CD14-positive monocyte (primary cell): ENCODE data around the gene PTGS1. TPM values are rescaled to one million over a fixed set of nuclear protein-coding genes. Genes with fewer than 3 reads are reported as not detected.
"Not testable (repeated sequence)": the region's sequence is repeated elsewhere in the genome, so short reads cannot be mapped to it uniquely, and the experiment has no call there.

Experiments used
- DNase-seq, 3 donors: peaks; one replicate each; pipeline ENCODE4 v3.0.0-alpha.2; 2011 to 2022
- H2AFZ ChIP-seq: 2 replicates; pipeline ENCODE4 v1.6.0; 2012; ENCODE audit warnings: mild to moderate bottlenecking, low read depth, low read length, inconsistent platforms; ENCODE audit not compliant: insufficient read depth, poor library complexity, severe bottlenecking
- H3K27ac ChIP-seq, 2 donors: 1 replicate in 1 of 2; 2 replicates in 1 of 2; pipeline ENCODE4 v1.5.1; 2012 to 2013; ENCODE audit warnings: low read length in 2 of 2, control low read depth in 1 of 2, inconsistent platforms in 1 of 2, low read depth in 1 of 2, mild to moderate bottlenecking in 1 of 2
- H3K27me3 ChIP-seq, 2 donors: one replicate each; pipeline versions ENCODE4 v1.6.0 to v1.6.1; 2011 to 2013; ENCODE audit warnings: low read length in 2 of 2; ENCODE audit not compliant: control insufficient read depth in 2 of 2, insufficient read depth in 2 of 2
- H3K36me3 ChIP-seq, 2 donors: replicated peaks in 1 of 2; 1 replicate in 1 of 2; 2 replicates in 1 of 2; pipeline versions ENCODE4 v1.5.1 to v1.6.1; 2012 to 2013; ENCODE audit warnings: low read length in 2 of 2, control low read depth in 1 of 2, inconsistent platforms in 1 of 2, mild to moderate bottlenecking in 1 of 2; ENCODE audit not compliant: insufficient read depth in 2 of 2, control insufficient read depth in 1 of 2
- H3K4me1 ChIP-seq, 2 donors: 1 replicate in 1 of 2; 2 replicates in 1 of 2; pipeline versions ENCODE4 v1.5.1 to v1.6.1; 2012 to 2013; ENCODE audit warnings: low read length in 2 of 2, control low read depth in 1 of 2, inconsistent platforms in 1 of 2, mild to moderate bottlenecking in 1 of 2, moderate library complexity in 1 of 2; ENCODE audit not compliant: insufficient read depth in 2 of 2, control insufficient read depth in 1 of 2
- H3K4me2 ChIP-seq: replicated peaks from 2 replicates; pipeline ENCODE3; 2012; ENCODE audit warnings: low read length, moderate library complexity, mild to moderate bottlenecking; ENCODE audit not compliant: poor library complexity, severe bottlenecking; ENCODE audit errors: extremely low read depth
- H3K4me3 ChIP-seq, 3 experiments: fragments of 200-600 bp in 1 of 3; sonication (generic) in 1 of 3; replicated peaks in 1 of 3; 1 replicate in 2 of 3; 2 replicates in 1 of 3; pipeline ENCODE4 v1.5.1; 2011 to 2013; ENCODE audit warnings: low read length in 3 of 3, mild to moderate bottlenecking in 3 of 3, control low read depth in 2 of 3, low read depth in 2 of 3, inconsistent platforms in 1 of 3, moderate library complexity in 1 of 3
- H3K79me2 ChIP-seq: 2 replicates; pipeline ENCODE4 v1.6.0; 2012; ENCODE audit warnings: mild to moderate bottlenecking, control low read depth, inconsistent platforms, low read length, moderate library complexity; ENCODE audit not compliant: insufficient read depth
- H3K9ac ChIP-seq: 2 replicates; pipeline ENCODE4 v1.6.0; 2017; ENCODE audit warnings: low read length, mild to moderate bottlenecking; ENCODE audit not compliant: insufficient read depth, poor library complexity, severe bottlenecking
- H3K9me3 ChIP-seq, 2 donors: replicated peaks in 1 of 2; 1 replicate in 1 of 2; 2 replicates in 1 of 2; pipeline versions ENCODE4 v1.5.1 to v1.6.1; 2012 to 2013; ENCODE audit warnings: low read length in 2 of 2, control low read depth in 1 of 2; ENCODE audit not compliant: control insufficient read depth in 1 of 2, insufficient read depth in 1 of 2
- H4K20me1 ChIP-seq: 2 replicates; pipeline ENCODE4 v1.6.0; 2012; ENCODE audit warnings: mild to moderate bottlenecking, low read length, control low read depth, moderate library complexity; ENCODE audit not compliant: insufficient read depth
- H3K27ac Mint-ChIP-seq, 7 donors: one replicate each; pipeline ENCODE4 v1.8.0; 2020; ENCODE audit warnings: mild to moderate bottlenecking in 7 of 7, mixed read lengths in 7 of 7, moderate library complexity in 6 of 7, inconsistent platforms in 2 of 7
- H3K27me3 Mint-ChIP-seq, 3 donors: one replicate each; pipeline ENCODE4 v1.8.0; 2021 to 2022; ENCODE audit warnings: low read depth in 3 of 3, mild to moderate bottlenecking in 3 of 3, mixed read lengths in 3 of 3, moderate library complexity in 3 of 3, inconsistent platforms in 1 of 3
- H3K36me3 Mint-ChIP-seq, 2 donors: one replicate each; pipeline ENCODE4 v1.8.0; 2020; ENCODE audit warnings: mixed read lengths in 2 of 2, inconsistent platforms in 1 of 2, mild to moderate bottlenecking in 1 of 2
- H3K4me1 Mint-ChIP-seq: one replicate; pipeline ENCODE4 v1.8.0; 2020; ENCODE audit warnings: mild to moderate bottlenecking, mixed read lengths
- H3K4me3 Mint-ChIP-seq, 2 donors: one replicate each; pipeline ENCODE4 v1.8.0; 2020; ENCODE audit warnings: mild to moderate bottlenecking in 2 of 2, mixed read lengths in 2 of 2, moderate library complexity in 1 of 2
- H3K9me3 Mint-ChIP-seq, 7 donors: one replicate each; pipeline ENCODE4 v1.8.0; 2020 to 2022; ENCODE audit warnings: mixed read lengths in 7 of 7, mild to moderate bottlenecking in 6 of 7, moderate library complexity in 6 of 7, inconsistent platforms in 2 of 7
- WGBS: methylation state at CpG from one replicate; pipeline ENCODE4 v1.1.5; 2013; ENCODE audit warnings: missing lambda C conversion rate; ENCODE audit not compliant: insufficient coverage; 5-methylcytosine and 5-hydroxymethylcytosine counted together
- intact Hi-C, 2 donors: fragments of 100-400 bp; cut with micrococcal nuclease; formaldehyde crosslinking; loops; one replicate each; pipeline versions ENCODE4 v1.15.0 to v1.15.1; 2023
- polyA plus RNA-seq, 3 donors: library from polyadenylated mRNA; depleted of rRNA in 1 of 3; unstranded in 2 of 3; stranded (reverse) in 1 of 3; fragments of 300-500 nt in 2 of 3; fragments of >200 nt in 1 of 3; fragmentation: Illumina TruSeq in 2 of 3; gene quantifications; 1 replicate in 2 of 3; 2 replicates in 1 of 3; pipeline ENCODE4 v1.2.3, GENCODE V29; 2012 to 2021
- TF ChIP-seq, protein P1 (sequence below): fragments of 200-600 bp; IDR thresholded peaks from one replicate; pipeline ENCODE4 v1.8.0; 2022; ENCODE audit warnings: antibody characterized with exemption, mild to moderate bottlenecking

The PTGS1 gene
- polyA plus RNA-seq, 3 donors = 17.9 to 27.8 (median 20.5) TPM

DNA sequence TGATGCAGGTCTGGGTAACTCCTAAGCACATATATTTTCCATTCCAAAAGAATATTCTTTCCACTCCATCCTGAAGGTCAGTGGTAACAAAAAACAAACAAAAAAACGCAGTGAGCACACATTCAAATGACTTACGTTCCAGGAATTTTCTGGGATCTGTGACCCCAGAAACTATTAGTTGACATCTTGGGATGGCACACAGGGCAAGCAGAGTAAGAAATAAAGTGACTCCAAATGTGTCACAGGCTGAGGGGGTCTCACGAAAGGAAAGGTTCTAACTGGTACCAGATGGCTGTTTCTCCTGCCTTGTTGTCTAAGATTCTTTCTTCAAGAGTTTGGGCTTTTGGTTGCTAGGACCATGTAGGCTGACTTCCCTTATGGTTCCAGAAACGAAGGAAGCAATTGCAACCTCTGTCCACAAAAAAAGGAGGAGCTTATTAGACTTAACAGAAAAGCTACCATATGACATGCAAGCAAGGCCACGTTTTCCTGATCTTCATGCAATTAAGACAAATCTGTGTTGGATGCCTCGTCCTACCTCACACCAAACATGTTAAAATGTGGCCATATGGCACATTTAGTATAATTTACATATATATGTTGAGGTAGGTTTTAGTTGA, 32.7 kb downstream of the PTGS1 start:
- Histone ChIP-seq H3K4me1 (no peaks in the 10 kb centered on the region), H3K27me3 (no peaks in the 10 kb centered on the region), H3K4me2 (no peak overlapping the region), H3K4me3 (no peak overlapping the region), H3K36me3 (no peaks in the 10 kb centered on the region), H3K27ac (no peak overlapping the region), H3K79me2 (no peaks in the 10 kb centered on the region), H3K9ac (no peak overlapping the region), H3K9me3 (peaks cover 0 to 6% of the 10 kb centered on the region in 2 donors), H2AFZ (no peak overlapping the region), H4K20me1 (no peaks in the 10 kb centered on the region)
- Mint-ChIP-seq H3K36me3 (no peaks in the 10 kb centered on the region), H3K4me3 (no peak overlapping the region), H3K9me3 (peaks cover 0 to 11% (median 8%) of the 10 kb centered on the region in 7 donors), H3K4me1 (peaks cover 7% of the 10 kb centered on the region), H3K27me3 (peaks cover 0 to 12% (median 11%) of the 10 kb centered on the region in 3 donors), H3K27ac (no peak overlapping the region)
- TF ChIP-seq, protein P1, sequence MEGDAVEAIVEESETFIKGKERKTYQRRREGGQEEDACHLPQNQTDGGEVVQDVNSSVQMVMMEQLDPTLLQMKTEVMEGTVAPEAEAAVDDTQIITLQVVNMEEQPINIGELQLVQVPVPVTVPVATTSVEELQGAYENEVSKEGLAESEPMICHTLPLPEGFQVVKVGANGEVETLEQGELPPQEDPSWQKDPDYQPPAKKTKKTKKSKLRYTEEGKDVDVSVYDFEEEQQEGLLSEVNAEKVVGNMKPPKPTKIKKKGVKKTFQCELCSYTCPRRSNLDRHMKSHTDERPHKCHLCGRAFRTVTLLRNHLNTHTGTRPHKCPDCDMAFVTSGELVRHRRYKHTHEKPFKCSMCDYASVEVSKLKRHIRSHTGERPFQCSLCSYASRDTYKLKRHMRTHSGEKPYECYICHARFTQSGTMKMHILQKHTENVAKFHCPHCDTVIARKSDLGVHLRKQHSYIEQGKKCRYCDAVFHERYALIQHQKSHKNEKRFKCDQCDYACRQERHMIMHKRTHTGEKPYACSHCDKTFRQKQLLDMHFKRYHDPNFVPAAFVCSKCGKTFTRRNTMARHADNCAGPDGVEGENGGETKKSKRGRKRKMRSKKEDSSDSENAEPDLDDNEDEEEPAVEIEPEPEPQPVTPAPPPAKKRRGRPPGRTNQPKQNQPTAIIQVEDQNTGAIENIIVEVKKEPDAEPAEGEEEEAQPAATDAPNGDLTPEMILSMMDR = no peak
- DNase-seq = no peak
- intact Hi-C loops = no loop called here
- WGBS = 86% methylated on average over 4 of the region's 6 CpGs

DNA sequence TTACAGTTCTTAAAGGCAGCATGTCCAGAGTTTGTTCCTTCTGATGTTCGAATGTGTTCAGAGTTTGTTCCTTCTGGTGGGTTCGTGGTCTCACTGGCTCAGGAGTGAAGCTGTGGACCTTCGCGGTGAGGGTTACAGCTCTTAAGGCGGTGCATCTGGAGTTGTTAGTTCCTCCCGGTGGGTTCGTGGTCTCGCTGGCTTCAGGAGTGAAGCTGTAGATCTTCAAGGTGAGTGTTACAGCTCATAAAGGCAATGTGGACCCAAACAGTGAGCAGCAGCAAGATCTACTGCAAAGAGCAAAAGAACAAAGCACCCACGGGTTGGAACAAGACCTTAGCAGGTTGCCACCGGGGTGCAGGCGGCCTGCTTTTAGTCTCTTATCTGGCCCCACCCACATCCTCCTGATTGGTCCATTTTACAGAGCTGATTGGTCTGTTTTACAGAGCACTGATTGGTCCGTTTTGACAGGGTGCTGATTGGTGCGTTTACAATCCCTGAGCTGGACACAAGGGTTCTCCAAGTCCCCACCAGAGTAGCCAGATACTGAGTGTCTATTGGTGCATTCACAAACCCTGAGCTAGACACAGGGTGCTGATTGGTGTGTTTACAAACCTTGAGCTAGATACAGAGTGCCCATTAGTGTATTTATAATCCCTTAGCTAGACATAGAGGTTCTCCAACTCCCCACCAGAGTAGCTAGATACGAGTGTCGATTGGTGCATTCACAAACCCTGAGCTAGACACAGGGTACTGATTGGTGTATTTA, 34.7 kb downstream of the PTGS1 start:
- H3K9ac ChIP-seq, H3K79me2 ChIP-seq, H3K4me3 ChIP-seq, H3K36me3 Mint-ChIP-seq, H3K4me1 ChIP-seq, H3K4me1 Mint-ChIP-seq, H4K20me1 ChIP-seq, H3K27me3 ChIP-seq, H3K27ac Mint-ChIP-seq, DNase-seq, H3K9me3 ChIP-seq, H2AFZ ChIP-seq, H3K36me3 ChIP-seq, H3K4me2 ChIP-seq, H3K27ac ChIP-seq, intact Hi-C loops: not testable (repeated sequence)
- Mint-ChIP-seq H3K27me3 (peaks cover 0 to 11% (median 11%) of the 10 kb centered on the region in 3 donors), H3K9me3 (peaks cover 0 to 10% (median 8%) of the 10 kb centered on the region in 7 donors), H3K4me3 (peak overlapping the region in 1 of 2 donors; percentile 73)
- 51% methylated on average over 12 of the region's 15 CpGs for WGBS
